GM23338 (cell line): ENCODE data around the gene NTRK3. TPM values are rescaled to one million over a fixed set of nuclear protein-coding genes. Genes with fewer than 3 reads are reported as not detected.

ENCODE experiments used
- ATAC-seq: fragments of 200-7000 bp; cut with Tn5 transposase; 3 replicates; pipeline ENCODE4 v1.9.1; 2020
- DNase-seq: peaks from one replicate; pipeline ENCODE4 v3.0.0-alpha.2; 2015; ENCODE audit warnings: low spot score
- H2AFZ ChIP-seq: fragments of 200-600 bp; sonication (generic); 2 replicates; pipeline ENCODE4 v1.8.0; 2016; ENCODE audit warnings: antibody characterized with exemption, mild to moderate bottlenecking, moderate library complexity
- H3F3A ChIP-seq: fragments of 200-600 bp; sonication (generic); replicated peaks from 2 replicates; pipeline ENCODE4 v1.8.0; 2017; ENCODE audit warnings: antibody characterized with exemption, mixed run types, low read depth
- H3K27ac ChIP-seq: fragments of 200-600 bp; sonication (generic); 2 replicates; pipeline ENCODE4 v1.6.1; 2016; ENCODE audit warnings: low read depth
- H3K27me3 ChIP-seq: fragments of 200-600 bp; sonication (generic); 2 replicates; pipeline ENCODE4 v1.8.0; 2016; ENCODE audit warnings: mild to moderate bottlenecking, mixed run types, moderate library complexity; ENCODE audit not compliant: insufficient read depth
- H3K36me3 ChIP-seq: fragments of 200-600 bp; sonication (generic); 2 replicates; pipeline ENCODE4 v1.8.0; 2016; ENCODE audit warnings: mild to moderate bottlenecking; ENCODE audit not compliant: insufficient read depth
- H3K4me1 ChIP-seq: fragments of 200-600 bp; sonication (generic); 2 replicates; pipeline ENCODE4 v1.8.0; 2016; ENCODE audit warnings: mild to moderate bottlenecking, moderate library complexity; ENCODE audit not compliant: insufficient read depth
- H3K4me2 ChIP-seq: fragments of 200-600 bp; sonication (generic); 2 replicates; pipeline ENCODE4 v1.7.1; 2017; ENCODE audit warnings: mixed run types
- H3K4me3 ChIP-seq: fragments of 200-600 bp; sonication (generic); 2 replicates; pipeline ENCODE4 v1.6.1; 2016; ENCODE audit warnings: mixed run types
- H3K79me2 ChIP-seq: fragments of 200-600 bp; sonication (generic); replicated peaks from 2 replicates; pipeline ENCODE4 v1.8.0; 2017; ENCODE audit warnings: mild to moderate bottlenecking; ENCODE audit not compliant: insufficient read depth
- H3K9me2 ChIP-seq: fragments of 200-600 bp; sonication (generic); 2 replicates; pipeline ENCODE4 v1.8.0; 2017; ENCODE audit not compliant: insufficient read depth
- H4K20me1 ChIP-seq: fragments of 200-600 bp; sonication (generic); replicated peaks from 2 replicates; pipeline ENCODE4 v1.8.0; 2017; ENCODE audit warnings: mild to moderate bottlenecking; ENCODE audit not compliant: insufficient read depth
- H3K27ac Mint-ChIP-seq: 2 replicates; pipeline ENCODE4 v1.8.0; 2020; ENCODE audit warnings: inconsistent platforms, mild to moderate bottlenecking, moderate library complexity, mixed read lengths
- H3K27me3 Mint-ChIP-seq: 3 replicates; pipeline ENCODE4 v1.8.0; 2022; ENCODE audit warnings: low read depth, mild to moderate bottlenecking, moderate library complexity, mixed read lengths, inconsistent platforms; ENCODE audit not compliant: insufficient read depth, poor library complexity
- H3K36me3 Mint-ChIP-seq: 3 replicates; pipeline ENCODE4 v1.8.0; 2021; ENCODE audit warnings: low read depth, mild to moderate bottlenecking, inconsistent platforms, moderate library complexity, mixed read lengths
- H3K4me1 Mint-ChIP-seq: 3 replicates; pipeline ENCODE4 v1.8.0; 2020; ENCODE audit warnings: mild to moderate bottlenecking, inconsistent platforms, mixed read lengths
- H3K4me3 Mint-ChIP-seq: 3 replicates; pipeline ENCODE4 v1.8.0; 2021; ENCODE audit warnings: moderate library complexity, mild to moderate bottlenecking, inconsistent platforms, mixed read lengths
- H3K9me3 Mint-ChIP-seq: 3 replicates; pipeline ENCODE4 v1.8.0; 2020; ENCODE audit warnings: moderate library complexity, mild to moderate bottlenecking, inconsistent platforms, mixed read lengths
- EZH2 ChIP-seq: fragments of 200-600 bp; sonication (generic); IDR thresholded peaks from one replicate; pipeline ENCODE4 v1.8.0; 2017; ENCODE audit warnings: antibody characterized with exemption, mild to moderate bottlenecking, low read depth; ENCODE audit not compliant: unreplicated experiment
- EZH2phosphoT487 ChIP-seq: fragments of 200-600 bp; sonication (generic); IDR thresholded peaks from one replicate; pipeline ENCODE4 v1.8.1; 2018; ENCODE audit warnings: antibody characterized with exemption; ENCODE audit not compliant: unreplicated experiment
- JUNB ChIP-seq: IDR thresholded peaks from one replicate; pipeline ENCODE4 v1.6.1; 2016; ENCODE audit warnings: antibody characterized with exemption; ENCODE audit not compliant: unreplicated experiment
- NANOG ChIP-seq: IDR thresholded peaks from 2 replicates; pipeline ENCODE4 v1.6.1; 2016; ENCODE audit warnings: antibody characterized with exemption, borderline replicate concordance
- STAT1 ChIP-seq: IDR thresholded peaks from one replicate; pipeline ENCODE4 v1.6.1; 2016; ENCODE audit warnings: antibody characterized with exemption; ENCODE audit not compliant: unreplicated experiment
- ZNF331 ChIP-seq: fragments of 250-450 bp; sonication (Bioruptor Pico); IDR thresholded peaks from 2 replicates; pipeline ENCODE4 v1.5.0; 2020; ENCODE audit warnings: low read depth, mild to moderate bottlenecking, moderate library complexity
- polyA plus RNA-seq: library from polyadenylated mRNA; unstranded; fragments of >200 nt; fragmentation: Nextera tagmentation; extraction: Ambion mirVana; gene quantifications from 2 replicates; pipeline ENCODE4 v1.2.1, GENCODE V29; 2016
- total RNA-seq: library from RNA; depleted of rRNA; stranded (reverse); fragments of >200 nt; shearing (Covaris generic); gene quantifications from 2 replicates; pipeline ENCODE4 v1.2.3, GENCODE V29; 2014
- TF ChIP-seq, protein P1 (sequence below): IDR thresholded peaks from one replicate; pipeline ENCODE4 v1.6.1; 2018; ENCODE audit warnings: antibody characterized with exemption; ENCODE audit not compliant: unreplicated experiment
- TF ChIP-seq, protein P2 (sequence below): IDR thresholded peaks from 2 replicates; pipeline ENCODE4 v1.6.1; 2016; ENCODE audit warnings: antibody characterized with exemption
- TF ChIP-seq, protein P3 (sequence below), 2 experiments: fragments of 200-600 bp in 1 of 2; sonication (generic) in 1 of 2; conservative IDR thresholded peaks; 2 replicates each; pipeline versions ENCODE4 v1.5.1 to v1.6.1; 2016 to 2017; ENCODE audit warnings: antibody characterized with exemption in 2 of 2, low read depth in 2 of 2, mild to moderate bottlenecking in 2 of 2, moderate library complexity in 1 of 2

Gene NTRK3
- total and polyA plus RNA-seq, 2 experiments from 2014 or later = 3.1 to 5.3 TPM

DNA sequence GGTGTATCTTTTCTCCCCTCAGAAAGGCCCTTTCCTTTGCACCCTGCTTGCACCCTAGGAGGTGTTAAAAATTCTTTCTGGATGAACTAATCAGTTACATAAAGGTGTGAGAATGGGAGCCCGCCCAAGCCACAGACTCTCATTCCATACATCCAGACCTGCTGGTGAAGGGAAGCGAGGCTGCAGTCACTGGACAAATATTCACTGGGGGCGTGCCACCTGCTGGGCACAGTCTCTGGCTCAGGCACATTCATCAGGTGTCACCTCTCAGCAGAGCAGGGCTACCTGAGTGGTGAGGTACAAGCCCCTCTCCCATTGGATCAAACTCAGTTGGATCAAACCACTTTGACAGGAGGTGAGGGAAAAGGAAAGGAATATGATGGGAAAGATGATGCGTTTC lies 52.0 kb downstream of the NTRK3 start (continued):
- TF ChIP-seq, protein P1, sequence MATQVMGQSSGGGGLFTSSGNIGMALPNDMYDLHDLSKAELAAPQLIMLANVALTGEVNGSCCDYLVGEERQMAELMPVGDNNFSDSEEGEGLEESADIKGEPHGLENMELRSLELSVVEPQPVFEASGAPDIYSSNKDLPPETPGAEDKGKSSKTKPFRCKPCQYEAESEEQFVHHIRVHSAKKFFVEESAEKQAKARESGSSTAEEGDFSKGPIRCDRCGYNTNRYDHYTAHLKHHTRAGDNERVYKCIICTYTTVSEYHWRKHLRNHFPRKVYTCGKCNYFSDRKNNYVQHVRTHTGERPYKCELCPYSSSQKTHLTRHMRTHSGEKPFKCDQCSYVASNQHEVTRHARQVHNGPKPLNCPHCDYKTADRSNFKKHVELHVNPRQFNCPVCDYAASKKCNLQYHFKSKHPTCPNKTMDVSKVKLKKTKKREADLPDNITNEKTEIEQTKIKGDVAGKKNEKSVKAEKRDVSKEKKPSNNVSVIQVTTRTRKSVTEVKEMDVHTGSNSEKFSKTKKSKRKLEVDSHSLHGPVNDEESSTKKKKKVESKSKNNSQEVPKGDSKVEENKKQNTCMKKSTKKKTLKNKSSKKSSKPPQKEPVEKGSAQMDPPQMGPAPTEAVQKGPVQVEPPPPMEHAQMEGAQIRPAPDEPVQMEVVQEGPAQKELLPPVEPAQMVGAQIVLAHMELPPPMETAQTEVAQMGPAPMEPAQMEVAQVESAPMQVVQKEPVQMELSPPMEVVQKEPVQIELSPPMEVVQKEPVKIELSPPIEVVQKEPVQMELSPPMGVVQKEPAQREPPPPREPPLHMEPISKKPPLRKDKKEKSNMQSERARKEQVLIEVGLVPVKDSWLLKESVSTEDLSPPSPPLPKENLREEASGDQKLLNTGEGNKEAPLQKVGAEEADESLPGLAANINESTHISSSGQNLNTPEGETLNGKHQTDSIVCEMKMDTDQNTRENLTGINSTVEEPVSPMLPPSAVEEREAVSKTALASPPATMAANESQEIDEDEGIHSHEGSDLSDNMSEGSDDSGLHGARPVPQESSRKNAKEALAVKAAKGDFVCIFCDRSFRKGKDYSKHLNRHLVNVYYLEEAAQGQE = no peak
- no peak for TF ChIP-seq EZH2phosphoT487

DNA sequence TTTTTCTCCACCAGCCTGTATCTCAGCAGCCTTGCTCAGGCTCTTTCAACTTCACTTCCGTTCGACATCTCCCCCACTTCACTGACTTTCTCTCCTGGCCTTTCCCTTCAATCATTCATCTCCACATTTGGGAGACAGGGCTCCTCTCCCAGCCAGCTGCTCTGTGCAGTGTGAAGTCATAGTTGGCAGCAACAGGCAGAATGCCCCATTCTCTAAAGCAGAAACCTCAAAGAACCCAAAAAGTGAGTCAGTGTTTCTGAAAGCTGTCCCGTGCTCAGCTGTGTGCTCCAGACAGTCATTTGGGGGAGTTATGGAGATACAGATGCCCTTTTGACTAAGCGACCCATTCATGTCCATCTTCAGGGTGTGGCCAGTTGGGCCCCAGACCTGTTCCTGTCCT lies 54.3 kb downstream of the NTRK3 start:
- H3K9me2 ChIP-seq = no peaks in the 10 kb centered on the region; the same call in 1 of the 2 replicates
- no peak overlapping the region for H3K4me2 ChIP-seq
- H3K79me2 ChIP-seq = no peaks in the 10 kb centered on the region
- no peak overlapping the region for H2AFZ ChIP-seq
- no peak overlapping the region for H3K4me3 ChIP-seq
- H3K36me3 Mint-ChIP-seq = no peaks in the 10 kb centered on the region
- no peak overlapping the region for H3K4me3 Mint-ChIP-seq
- H3K9me3 Mint-ChIP-seq = no peaks in the 10 kb centered on the region
- H3K4me1 ChIP-seq = no peaks in the 10 kb centered on the region
- no peak for ATAC-seq
- TF ChIP-seq STAT1 (no peak), EZH2 (no peak), JUNB (no peak), ZNF331 (CRISPR knock-in tag) (no peak), EZH2phosphoT487 (no peak), NANOG (no peak)
- TF ChIP-seq, protein P2, sequence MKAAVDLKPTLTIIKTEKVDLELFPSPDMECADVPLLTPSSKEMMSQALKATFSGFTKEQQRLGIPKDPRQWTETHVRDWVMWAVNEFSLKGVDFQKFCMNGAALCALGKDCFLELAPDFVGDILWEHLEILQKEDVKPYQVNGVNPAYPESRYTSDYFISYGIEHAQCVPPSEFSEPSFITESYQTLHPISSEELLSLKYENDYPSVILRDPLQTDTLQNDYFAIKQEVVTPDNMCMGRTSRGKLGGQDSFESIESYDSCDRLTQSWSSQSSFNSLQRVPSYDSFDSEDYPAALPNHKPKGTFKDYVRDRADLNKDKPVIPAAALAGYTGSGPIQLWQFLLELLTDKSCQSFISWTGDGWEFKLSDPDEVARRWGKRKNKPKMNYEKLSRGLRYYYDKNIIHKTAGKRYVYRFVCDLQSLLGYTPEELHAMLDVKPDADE = no peak
- TF ChIP-seq, protein P1 = no peak
- TF ChIP-seq, protein P3, sequence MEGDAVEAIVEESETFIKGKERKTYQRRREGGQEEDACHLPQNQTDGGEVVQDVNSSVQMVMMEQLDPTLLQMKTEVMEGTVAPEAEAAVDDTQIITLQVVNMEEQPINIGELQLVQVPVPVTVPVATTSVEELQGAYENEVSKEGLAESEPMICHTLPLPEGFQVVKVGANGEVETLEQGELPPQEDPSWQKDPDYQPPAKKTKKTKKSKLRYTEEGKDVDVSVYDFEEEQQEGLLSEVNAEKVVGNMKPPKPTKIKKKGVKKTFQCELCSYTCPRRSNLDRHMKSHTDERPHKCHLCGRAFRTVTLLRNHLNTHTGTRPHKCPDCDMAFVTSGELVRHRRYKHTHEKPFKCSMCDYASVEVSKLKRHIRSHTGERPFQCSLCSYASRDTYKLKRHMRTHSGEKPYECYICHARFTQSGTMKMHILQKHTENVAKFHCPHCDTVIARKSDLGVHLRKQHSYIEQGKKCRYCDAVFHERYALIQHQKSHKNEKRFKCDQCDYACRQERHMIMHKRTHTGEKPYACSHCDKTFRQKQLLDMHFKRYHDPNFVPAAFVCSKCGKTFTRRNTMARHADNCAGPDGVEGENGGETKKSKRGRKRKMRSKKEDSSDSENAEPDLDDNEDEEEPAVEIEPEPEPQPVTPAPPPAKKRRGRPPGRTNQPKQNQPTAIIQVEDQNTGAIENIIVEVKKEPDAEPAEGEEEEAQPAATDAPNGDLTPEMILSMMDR (conservative IDR thresholded peaks at IDR 0.05; ENCODE audit: low read depth in 2 of 2) = no peak
- no peak overlapping the region for H3K27ac ChIP-seq
- no peaks in the 10 kb centered on the region for H3K36me3 ChIP-seq
- no peaks in the 10 kb centered on the region for H3K27me3 ChIP-seq
- H4K20me1 ChIP-seq = no peaks in the 10 kb centered on the region
- no peaks in the 10 kb centered on the region; the same call in 1 of the 3 replicates for H3K4me1 Mint-ChIP-seq
- H3K27ac Mint-ChIP-seq = no peak overlapping the region
- no peak for DNase-seq
- H3K27me3 Mint-ChIP-seq = peaks cover 2% of the 10 kb centered on the region
- no peaks in the 10 kb centered on the region for H3F3A ChIP-seq
